ENCODE measurements around the gene EPHA8. TPM values are rescaled to one million over a fixed set of nuclear protein-coding genes. Genes with fewer than 3 reads are reported as not detected.

Gene EPHA8
- polyA plus RNA-seq, 1 of the 3 experiments (the other 2 are of a cell fraction), result 0.02 TPM

DNA sequence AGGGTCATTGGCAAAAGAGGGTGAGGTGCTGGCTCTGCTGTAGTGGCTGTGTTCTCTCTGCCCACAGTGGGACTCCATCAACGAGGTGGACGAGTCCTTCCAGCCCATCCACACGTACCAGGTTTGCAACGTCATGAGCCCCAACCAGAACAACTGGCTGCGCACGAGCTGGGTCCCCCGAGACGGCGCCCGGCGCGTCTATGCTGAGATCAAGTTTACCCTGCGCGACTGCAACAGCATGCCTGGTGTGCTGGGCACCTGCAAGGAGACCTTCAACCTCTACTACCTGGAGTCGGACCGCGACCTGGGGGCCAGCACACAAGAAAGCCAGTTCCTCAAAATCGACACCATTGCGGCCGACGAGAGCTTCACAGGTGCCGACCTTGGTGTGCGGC lies 12.9 kb downstream of the EPHA8 start:
- Histone ChIP-seq H3K4me3 (ENCODE audit: low read depth in 2 of 2, low read length in 1 of 2) (no peak overlapping the region), H4K20me1 (ENCODE audit: insufficient read depth) (no peaks in the 10 kb centered on the region), H3K4me2 (no peak overlapping the region), H3K27ac (ENCODE audit: low read depth in 2 of 2, low read length in 1 of 2) (no peak overlapping the region), H3K9me3 (no peaks in the 10 kb centered on the region), H3K27me3 (ENCODE audit: insufficient read depth) (peaks cover 19% of the 10 kb centered on the region), H3K79me2 (ENCODE audit: insufficient read depth) (no peaks in the 10 kb centered on the region), H3K9ac (no peak overlapping the region), H2AFZ (ENCODE audit: low read depth) (no peak overlapping the region), H3K4me1 (ENCODE audit: control insufficient read depth in 1 of 2, insufficient read depth in 2 of 2, low read depth in 1 of 2, low read length in 1 of 2) (peaks cover 0 to 42% of the 10 kb centered on the region in 2 experiments; a peak in 2 of 4 replicates), H3K9me2 (no peaks in the 10 kb centered on the region), H3F3A (replicated peaks; ENCODE audit: insufficient read depth) (peaks cover 17% of the 10 kb centered on the region), H3K36me3 (replicated peaks in 1 of 2; ENCODE audit: control insufficient read depth in 1 of 2, insufficient read depth in 2 of 2, low read length in 1 of 2) (no peaks in the 10 kb centered on the region)
- POLR2A ChIA-PET, result no interaction called here
- no peak for TF ChIP-seq MEF2A (IDR thresholded peaks at IDR 0.05; ENCODE audit: borderline replicate concordance, low read depth)
- no peak for TF ChIP-seq YY1 (IDR thresholded peaks at IDR 0.05; ENCODE audit: low read depth)
- no peak for TF ChIP-seq JUND (IDR thresholded peaks at IDR 0.05)
- TF ChIP-seq RAD21 (IDR thresholded peaks at IDR 0.05; ENCODE audit: low read length), result no peak
- TF ChIP-seq RCOR1 (IDR thresholded peaks at IDR 0.05; ENCODE audit: low read length), result no peak
- TF ChIP-seq FOXJ3 (CRISPR knock-in tag; IDR thresholded peaks at IDR 0.05), result no peak
- TF ChIP-seq, protein P1, sequence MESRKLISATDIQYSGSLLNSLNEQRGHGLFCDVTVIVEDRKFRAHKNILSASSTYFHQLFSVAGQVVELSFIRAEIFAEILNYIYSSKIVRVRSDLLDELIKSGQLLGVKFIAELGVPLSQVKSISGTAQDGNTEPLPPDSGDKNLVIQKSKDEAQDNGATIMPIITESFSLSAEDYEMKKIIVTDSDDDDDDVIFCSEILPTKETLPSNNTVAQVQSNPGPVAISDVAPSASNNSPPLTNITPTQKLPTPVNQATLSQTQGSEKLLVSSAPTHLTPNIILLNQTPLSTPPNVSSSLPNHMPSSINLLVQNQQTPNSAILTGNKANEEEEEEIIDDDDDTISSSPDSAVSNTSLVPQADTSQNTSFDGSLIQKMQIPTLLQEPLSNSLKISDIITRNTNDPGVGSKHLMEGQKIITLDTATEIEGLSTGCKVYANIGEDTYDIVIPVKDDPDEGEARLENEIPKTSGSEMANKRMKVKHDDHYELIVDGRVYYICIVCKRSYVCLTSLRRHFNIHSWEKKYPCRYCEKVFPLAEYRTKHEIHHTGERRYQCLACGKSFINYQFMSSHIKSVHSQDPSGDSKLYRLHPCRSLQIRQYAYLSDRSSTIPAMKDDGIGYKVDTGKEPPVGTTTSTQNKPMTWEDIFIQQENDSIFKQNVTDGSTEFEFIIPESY (IDR thresholded peaks at IDR 0.05; ENCODE audit: borderline replicate concordance, low read depth), result no peak
- no peak for TF ChIP-seq SIN3A (IDR thresholded peaks at IDR 0.05; ENCODE audit: borderline replicate concordance, low read depth, low read length)
- TF ChIP-seq NRF1 (IDR thresholded peaks at IDR 0.05; ENCODE audit: low read depth, low read length), result no peak
- TF ChIP-seq RFX5 (IDR thresholded peaks at IDR 0.05; ENCODE audit: low read length), result no peak
- TF ChIP-seq, protein P2, sequence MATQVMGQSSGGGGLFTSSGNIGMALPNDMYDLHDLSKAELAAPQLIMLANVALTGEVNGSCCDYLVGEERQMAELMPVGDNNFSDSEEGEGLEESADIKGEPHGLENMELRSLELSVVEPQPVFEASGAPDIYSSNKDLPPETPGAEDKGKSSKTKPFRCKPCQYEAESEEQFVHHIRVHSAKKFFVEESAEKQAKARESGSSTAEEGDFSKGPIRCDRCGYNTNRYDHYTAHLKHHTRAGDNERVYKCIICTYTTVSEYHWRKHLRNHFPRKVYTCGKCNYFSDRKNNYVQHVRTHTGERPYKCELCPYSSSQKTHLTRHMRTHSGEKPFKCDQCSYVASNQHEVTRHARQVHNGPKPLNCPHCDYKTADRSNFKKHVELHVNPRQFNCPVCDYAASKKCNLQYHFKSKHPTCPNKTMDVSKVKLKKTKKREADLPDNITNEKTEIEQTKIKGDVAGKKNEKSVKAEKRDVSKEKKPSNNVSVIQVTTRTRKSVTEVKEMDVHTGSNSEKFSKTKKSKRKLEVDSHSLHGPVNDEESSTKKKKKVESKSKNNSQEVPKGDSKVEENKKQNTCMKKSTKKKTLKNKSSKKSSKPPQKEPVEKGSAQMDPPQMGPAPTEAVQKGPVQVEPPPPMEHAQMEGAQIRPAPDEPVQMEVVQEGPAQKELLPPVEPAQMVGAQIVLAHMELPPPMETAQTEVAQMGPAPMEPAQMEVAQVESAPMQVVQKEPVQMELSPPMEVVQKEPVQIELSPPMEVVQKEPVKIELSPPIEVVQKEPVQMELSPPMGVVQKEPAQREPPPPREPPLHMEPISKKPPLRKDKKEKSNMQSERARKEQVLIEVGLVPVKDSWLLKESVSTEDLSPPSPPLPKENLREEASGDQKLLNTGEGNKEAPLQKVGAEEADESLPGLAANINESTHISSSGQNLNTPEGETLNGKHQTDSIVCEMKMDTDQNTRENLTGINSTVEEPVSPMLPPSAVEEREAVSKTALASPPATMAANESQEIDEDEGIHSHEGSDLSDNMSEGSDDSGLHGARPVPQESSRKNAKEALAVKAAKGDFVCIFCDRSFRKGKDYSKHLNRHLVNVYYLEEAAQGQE (IDR thresholded peaks at IDR 0.05; ENCODE audit: low read depth, low read length), result no peak
- TF ChIP-seq, protein P3, sequence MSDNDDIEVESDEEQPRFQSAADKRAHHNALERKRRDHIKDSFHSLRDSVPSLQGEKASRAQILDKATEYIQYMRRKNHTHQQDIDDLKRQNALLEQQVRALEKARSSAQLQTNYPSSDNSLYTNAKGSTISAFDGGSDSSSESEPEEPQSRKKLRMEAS (IDR thresholded peaks at IDR 0.05; ENCODE audit: low read depth), result no peak
- TF ChIP-seq ELF1 (IDR thresholded peaks at IDR 0.05), result no peak
- CTCF ChIA-PET, result interaction anchor here (1.3 kb wide), 1 partner anchor 66 kb away, joined by 3 read pairs; no protein-coding TSS in a partner anchor
- no peak for DNase-seq
- WGBS (ENCODE audit: low lambda C conversion rate), result 89% methylated on average over 13 of the region's 23 CpGs

DNA sequence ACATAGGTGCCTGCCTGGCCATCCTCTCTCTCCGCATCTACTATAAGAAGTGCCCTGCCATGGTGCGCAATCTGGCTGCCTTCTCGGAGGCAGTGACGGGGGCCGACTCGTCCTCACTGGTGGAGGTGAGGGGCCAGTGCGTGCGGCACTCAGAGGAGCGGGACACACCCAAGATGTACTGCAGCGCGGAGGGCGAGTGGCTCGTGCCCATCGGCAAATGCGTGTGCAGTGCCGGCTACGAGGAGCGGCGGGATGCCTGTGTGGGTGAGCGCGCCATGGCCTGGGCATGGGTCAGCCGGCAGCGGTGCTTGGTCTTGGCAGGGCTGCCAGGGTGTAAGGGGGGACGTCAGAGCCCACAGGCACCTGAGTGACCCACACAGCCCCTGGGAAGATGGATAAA lies 13.3 kb downstream of the EPHA8 start:
- no peak overlapping the region for H3K4me3 ChIP-seq (ENCODE audit: low read depth in 2 of 2, low read length in 1 of 2)
- 90% methylated on average over 23 of the region's 24 CpGs for WGBS (ENCODE audit: low lambda C conversion rate)
- TF ChIP-seq, protein P4, sequence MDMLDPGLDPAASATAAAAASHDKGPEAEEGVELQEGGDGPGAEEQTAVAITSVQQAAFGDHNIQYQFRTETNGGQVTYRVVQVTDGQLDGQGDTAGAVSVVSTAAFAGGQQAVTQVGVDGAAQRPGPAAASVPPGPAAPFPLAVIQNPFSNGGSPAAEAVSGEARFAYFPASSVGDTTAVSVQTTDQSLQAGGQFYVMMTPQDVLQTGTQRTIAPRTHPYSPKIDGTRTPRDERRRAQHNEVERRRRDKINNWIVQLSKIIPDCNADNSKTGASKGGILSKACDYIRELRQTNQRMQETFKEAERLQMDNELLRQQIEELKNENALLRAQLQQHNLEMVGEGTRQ (IDR thresholded peaks at IDR 0.05; ENCODE audit: borderline replicate concordance, low read depth, low read length), result no peak
- TF ChIP-seq ELF1 (IDR thresholded peaks at IDR 0.05) (no peak), GATA2 (CRISPR knock-in tag; IDR thresholded peaks at IDR 0.05) (no peak), FOXM1 (IDR thresholded peaks at IDR 0.05; ENCODE audit: low read depth) (no peak), TCF12 (IDR thresholded peaks at IDR 0.05) (no peak), RXRA (IDR thresholded peaks at IDR 0.05; ENCODE audit: borderline replicate concordance, low read depth) (no peak), RAD21 (IDR thresholded peaks at IDR 0.05; ENCODE audit: low read length) (no peak)
- TF ChIP-seq, protein P5, sequence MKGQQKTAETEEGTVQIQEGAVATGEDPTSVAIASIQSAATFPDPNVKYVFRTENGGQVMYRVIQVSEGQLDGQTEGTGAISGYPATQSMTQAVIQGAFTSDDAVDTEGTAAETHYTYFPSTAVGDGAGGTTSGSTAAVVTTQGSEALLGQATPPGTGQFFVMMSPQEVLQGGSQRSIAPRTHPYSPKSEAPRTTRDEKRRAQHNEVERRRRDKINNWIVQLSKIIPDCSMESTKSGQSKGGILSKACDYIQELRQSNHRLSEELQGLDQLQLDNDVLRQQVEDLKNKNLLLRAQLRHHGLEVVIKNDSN (IDR thresholded peaks at IDR 0.05; ENCODE audit: borderline replicate concordance, low read depth), result no peak
- TF ChIP-seq, protein P1 (IDR thresholded peaks at IDR 0.05; ENCODE audit: borderline replicate concordance, low read depth), result no peak

More for the DNA sequence above, 13.3 kb downstream of the EPHA8 start:
- Histone ChIP-seq H3F3A (replicated peaks; ENCODE audit: insufficient read depth) (peaks cover 17% of the 10 kb centered on the region), H3K9ac (no peak overlapping the region), H3K27me3 (ENCODE audit: insufficient read depth) (peaks cover 19% of the 10 kb centered on the region), H4K20me1 (ENCODE audit: insufficient read depth) (no peaks in the 10 kb centered on the region), H3K9me2 (no peaks in the 10 kb centered on the region), H3K4me1 (ENCODE audit: control insufficient read depth in 1 of 2, insufficient read depth in 2 of 2, low read depth in 1 of 2, low read length in 1 of 2) (peaks cover 0 to 38% of the 10 kb centered on the region in 2 experiments; a peak in 2 of 4 replicates), H3K9me3 (no peaks in the 10 kb centered on the region), H2AFZ (ENCODE audit: low read depth) (no peak overlapping the region), H3K4me2 (no peak overlapping the region), H3K79me2 (ENCODE audit: insufficient read depth) (no peaks in the 10 kb centered on the region), H3K27ac (ENCODE audit: low read depth in 2 of 2, low read length in 1 of 2) (no peak overlapping the region), H3K36me3 (replicated peaks in 1 of 2; ENCODE audit: control insufficient read depth in 1 of 2, insufficient read depth in 2 of 2, low read length in 1 of 2) (no peaks in the 10 kb centered on the region)
- CTCF ChIA-PET, result interaction anchor here (1.3 kb wide), 1 partner anchor 65 kb away, joined by 3 read pairs; no protein-coding TSS in a partner anchor
- POLR2A ChIA-PET, result no interaction called here
- DNase-seq, result no peak

All from SK-N-SH (cell line).